GM23248 (cell line): Measurements from ENCODE around the gene G2E3.

Experiments used
- EZH2 ChIP-seq: fragments of 200-600 bp; sonication (generic); IDR thresholded peaks from 2 replicates; pipeline ENCODE4 v1.6.1; 2018; ENCODE audit warnings: antibody characterized with exemption, mild to moderate bottlenecking; ENCODE audit not compliant: insufficient read depth, poor library complexity, severe bottlenecking
- EZH2phosphoT487 ChIP-seq: fragments of 200-600 bp; sonication (generic); IDR thresholded peaks from 2 replicates; pipeline ENCODE4 v1.6.1; 2018; ENCODE audit warnings: antibody characterized with exemption, moderate library complexity, mild to moderate bottlenecking, low read depth; ENCODE audit not compliant: insufficient read depth

DNA sequence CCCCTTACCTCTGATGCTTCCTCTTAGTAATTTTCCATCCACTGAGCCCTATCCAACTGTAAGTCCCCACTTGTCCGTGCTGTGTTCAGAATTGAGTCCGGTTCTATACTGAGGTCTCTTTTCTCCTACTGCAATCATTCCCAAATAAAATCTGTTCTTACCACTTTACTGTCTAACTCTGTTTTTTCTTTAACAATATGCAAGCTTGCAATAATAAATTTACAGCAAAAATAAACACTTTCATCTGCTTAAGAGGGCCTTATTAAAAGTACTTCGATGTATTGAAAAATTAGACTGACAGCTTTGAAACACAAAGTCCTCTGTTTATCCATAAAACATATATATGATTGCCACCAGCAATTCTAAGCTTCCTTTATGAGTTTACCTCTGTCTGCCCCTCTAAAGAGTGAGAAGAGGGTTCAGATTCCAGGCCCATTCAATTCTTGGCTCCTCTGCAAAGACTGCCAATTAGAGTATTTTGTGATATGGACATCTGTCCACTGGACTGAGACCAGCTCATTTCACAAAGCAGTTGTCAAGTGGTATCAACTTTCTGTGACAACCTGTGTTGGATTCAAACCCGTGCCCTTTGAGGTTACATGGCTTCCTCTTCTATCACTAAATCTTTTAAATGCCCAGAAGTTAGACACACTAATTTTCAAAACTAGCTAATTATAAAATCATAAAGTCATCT lies 39.9 kb upstream of the G2E3 start:
- TF ChIP-seq EZH2phosphoT487 = no peak
- TF ChIP-seq EZH2 = no peak
